PC-9 (cell line): Measurements from ENCODE around the gene DYSF.

Experiments
- CTCF ChIP-seq: fragments of 200-600 bp; sonication (generic); conservative IDR thresholded peaks from 2 replicates; pipeline ENCODE4 v1.6.1; 2017; ENCODE audit warnings: mixed run types, antibody characterized with exemption, mild to moderate bottlenecking, moderate library complexity
- EZH2 ChIP-seq: fragments of 200-600 bp; sonication (generic); IDR thresholded peaks from 2 replicates; pipeline ENCODE4 v1.8.0; 2017; ENCODE audit warnings: antibody characterized with exemption, low read depth

- TF ChIP-seq CTCF: no peak
- TF ChIP-seq EZH2: no peak
Observed at GRCh38 chr2:71564361-71564760, 111.0 kb downstream of the DYSF start.
